Body of pancreas (tissue), 4 donors: ENCODE data around the gene TPST1.
"Not testable (repeated sequence)": the region's sequence is repeated elsewhere in the genome, so short reads cannot be mapped to it uniquely, and the experiment has no call there.

ENCODE experiments used
- CTCF ChIP-seq, 7 experiments: fragments of 450-650 bp in 4 of 7; fragments of 200-600 bp in 3 of 7; sonication (generic) in 3 of 7; IDR thresholded peaks; one replicate each; pipeline ENCODE4 v1.5.1; 2016 to 2019; ENCODE audit warnings: antibody characterized with exemption in 7 of 7
- POLR2A ChIP-seq, 3 donors: fragments of 450-650 bp; IDR thresholded peaks; one replicate each; pipeline ENCODE4 v1.6.1; 2016; ENCODE audit warnings: antibody characterized with exemption in 3 of 3, mild to moderate bottlenecking in 2 of 3

- not testable (repeated sequence) for TF ChIP-seq CTCF, POLR2A (IDR thresholded peaks at IDR 0.05)
Observed at GRCh38 chr7:66172536-66173401, 32.4 kb upstream of the TPST1 start.
